ENCODE data around the gene PCNT. TPM values are rescaled to one million over a fixed set of nuclear protein-coding genes. Genes with fewer than 3 reads are reported as not detected.
"Not testable (repeated sequence)": the region's sequence is repeated elsewhere in the genome, so short reads cannot be mapped to it uniquely, and the experiment has no call there.

The PCNT gene
- total RNA-seq, 6 experiments from 2014 or later, result 23.2 to 26.9 (median 25.5) TPM

- Mint-ChIP-seq H3K36me3 (ENCODE audit: low read depth) (peaks cover 40% of the 10 kb centered on the region), H3K4me1 (ENCODE audit: low read depth) (no peaks in the 10 kb centered on the region), H3K27ac (no peak overlapping the region), H3K27me3 (ENCODE audit: insufficient read depth) (no peaks in the 10 kb centered on the region; the same call in 1 of the 2 replicates), H3K9me3 (no peaks in the 10 kb centered on the region), H3K4me3 (no peak overlapping the region)
- TF ChIP-seq CTCF (IDR thresholded peaks at IDR 0.05), result no peak
- DNase-seq, result no peak
Measured at GRCh38 chr21:46441961-46442498, 118.1 kb downstream of the PCNT start.

- no peak overlapping the region for H3K4me3 Mint-ChIP-seq
- H3K27ac Mint-ChIP-seq, result no peak overlapping the region
- TF ChIP-seq CTCF (IDR thresholded peaks at IDR 0.05), result no peak
- H3K9me3 Mint-ChIP-seq, result peaks cover 4% of the 10 kb centered on the region; the same call in 1 of the 2 replicates
- peaks cover 48% of the 10 kb centered on the region for H3K36me3 Mint-ChIP-seq (ENCODE audit: low read depth)
- H3K27me3 Mint-ChIP-seq (ENCODE audit: insufficient read depth), result no peaks in the 10 kb centered on the region; the same call in 1 of the 2 replicates
- H3K4me1 Mint-ChIP-seq (ENCODE audit: low read depth), result no peaks in the 10 kb centered on the region
- no peak for DNase-seq
Measured at GRCh38 chr21:46442938-46443337, 119.0 kb downstream of the PCNT start.

GRCh38 chr21:46443910-46444309, 120.0 kb downstream of the PCNT start:
- H3K27me3 Mint-ChIP-seq (ENCODE audit: insufficient read depth), result no peaks in the 10 kb centered on the region; the same call in none of the 2 replicates
- no peak for TF ChIP-seq CTCF (IDR thresholded peaks at IDR 0.05)
- no peak overlapping the region for H3K27ac Mint-ChIP-seq
- H3K4me1 Mint-ChIP-seq (ENCODE audit: low read depth), result no peaks in the 10 kb centered on the region
- H3K4me3 Mint-ChIP-seq, result no peak overlapping the region
- H3K9me3 Mint-ChIP-seq, result peaks cover 14% of the 10 kb centered on the region
- peaks cover 58% of the 10 kb centered on the region for H3K36me3 Mint-ChIP-seq (ENCODE audit: low read depth)
- no peak for DNase-seq

GRCh38 chr21:46448108-46448507, 124.2 kb downstream of the PCNT start:
- no peak for TF ChIP-seq CTCF (IDR thresholded peaks at IDR 0.05)
- Mint-ChIP-seq H3K9me3 (peaks cover 20% of the 10 kb centered on the region), H3K4me1 (ENCODE audit: low read depth) (no peaks in the 10 kb centered on the region), H3K4me3 (no peak overlapping the region), H3K27me3 (ENCODE audit: insufficient read depth) (peaks cover 2% of the 10 kb centered on the region), H3K27ac (no peak overlapping the region), H3K36me3 (ENCODE audit: low read depth) (peaks cover 55% of the 10 kb centered on the region)
- DNase-seq, result no peak

GRCh38 chr21:46448855-46449254, 124.9 kb downstream of the PCNT start:
- H3K4me3 Mint-ChIP-seq; H3K4me1 Mint-ChIP-seq (ENCODE audit: low read depth); H3K27ac Mint-ChIP-seq; H3K27me3 Mint-ChIP-seq (ENCODE audit: insufficient read depth); DNase-seq: not testable (repeated sequence)
- H3K36me3 Mint-ChIP-seq (ENCODE audit: low read depth), result peaks cover 56% of the 10 kb centered on the region
- H3K9me3 Mint-ChIP-seq, result peaks cover 20% of the 10 kb centered on the region

- peaks cover 35% of the 10 kb centered on the region for H3K36me3 Mint-ChIP-seq (ENCODE audit: low read depth)
- no peak overlapping the region for H3K27ac Mint-ChIP-seq
- H3K4me3 Mint-ChIP-seq, result no peak overlapping the region
- peaks cover 26% of the 10 kb centered on the region for H3K4me1 Mint-ChIP-seq (ENCODE audit: low read depth)
- H3K27me3 Mint-ChIP-seq (ENCODE audit: insufficient read depth), result peaks cover 4% of the 10 kb centered on the region; the same call in 1 of the 2 replicates
- H3K9me3 Mint-ChIP-seq, result peaks cover 17% of the 10 kb centered on the region
- no peak for DNase-seq
- TF ChIP-seq CTCF (IDR thresholded peaks at IDR 0.05), result no peak
Measured at GRCh38 chr21:46452710-46453109, 128.8 kb downstream of the PCNT start.
